ENCODE results near the gene GRIA1.
A peak's percentile ranks its signal among the peaks of the same experiment; 100 is the strongest.

The GRIA1 gene

DNA sequence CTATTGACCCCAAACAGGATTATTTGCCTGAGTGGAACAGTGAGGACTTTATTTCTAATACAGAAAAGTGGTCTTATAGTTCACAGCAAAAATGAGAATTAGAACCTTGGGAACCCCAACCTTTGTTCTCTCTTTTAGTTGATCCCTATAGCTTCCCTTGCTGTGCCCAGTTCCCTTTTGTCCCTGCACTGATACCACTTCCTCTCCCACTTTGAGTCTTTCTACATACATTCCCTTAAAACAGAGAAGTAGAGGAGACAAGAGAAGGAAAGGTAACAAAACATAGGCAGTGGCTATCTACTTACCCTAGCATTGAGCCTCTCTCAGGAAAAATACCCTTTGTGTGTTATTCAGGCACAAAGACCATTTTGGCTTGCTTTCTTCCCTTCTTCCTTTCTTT is 301.8 kb downstream of the GRIA1 start:
- Histone ChIP-seq H2AFZ (ENCODE audit: low read depth, low read length) (no peak overlapping the region), H3K4me1 (ENCODE audit: control insufficient read depth, insufficient read depth, low read depth, low read length) (no peaks in the 10 kb centered on the region), H3K79me1 (replicated peaks; ENCODE audit: low read length, poor library complexity, severe bottlenecking) (no peaks in the 10 kb centered on the region), H2BK12ac (ENCODE audit: low read length in 2 of 2) (no peak overlapping the region), H4K91ac (ENCODE audit: low read length) (no peak overlapping the region), H2BK120ac (ENCODE audit: low read depth, low read length) (no peak overlapping the region), H2AK5ac (ENCODE audit: low read length, severe bottlenecking) (no peak overlapping the region), H3K27ac (ENCODE audit: low read length, poor library complexity, severe bottlenecking) (no peak overlapping the region), H3K4ac (ENCODE audit: low read depth in 1 of 2, low read length in 2 of 2) (no peak overlapping the region), H3K4me2 (ENCODE audit: low read length, poor library complexity, severe bottlenecking) (no peak overlapping the region), H3K9me3 (ENCODE audit: control insufficient read depth, low read length) (no peaks in the 10 kb centered on the region), H3K14ac (ENCODE audit: low read length in 2 of 2) (no peak overlapping the region), H3K18ac (ENCODE audit: low read depth in 1 of 2, low read length in 2 of 2) (no peak overlapping the region), H4K8ac (ENCODE audit: low read length) (no peak overlapping the region), H2BK5ac (ENCODE audit: low read depth, low read length, poor library complexity, severe bottlenecking) (no peak overlapping the region), H3K23ac (ENCODE audit: low read length in 2 of 2) (no peak overlapping the region), H3K27me3 (ENCODE audit: control insufficient read depth in 1 of 2, insufficient read depth in 1 of 2, low read length in 2 of 2) (no peaks in the 10 kb centered on the region), H3K36me3 (ENCODE audit: control insufficient read depth in 1 of 2, insufficient read depth in 2 of 2, low read depth in 1 of 2, low read length in 2 of 2) (no peaks in the 10 kb centered on the region), H2BK15ac (ENCODE audit: low read depth, poor library complexity, severe bottlenecking) (no peak overlapping the region), H3K9ac (ENCODE audit: low read length) (no peak overlapping the region), H3K4me3 (ENCODE audit: insufficient read depth in 1 of 2, low read depth in 1 of 2, low read length in 2 of 2) (no peak overlapping the region)
- DNase-seq: no peak

DNA sequence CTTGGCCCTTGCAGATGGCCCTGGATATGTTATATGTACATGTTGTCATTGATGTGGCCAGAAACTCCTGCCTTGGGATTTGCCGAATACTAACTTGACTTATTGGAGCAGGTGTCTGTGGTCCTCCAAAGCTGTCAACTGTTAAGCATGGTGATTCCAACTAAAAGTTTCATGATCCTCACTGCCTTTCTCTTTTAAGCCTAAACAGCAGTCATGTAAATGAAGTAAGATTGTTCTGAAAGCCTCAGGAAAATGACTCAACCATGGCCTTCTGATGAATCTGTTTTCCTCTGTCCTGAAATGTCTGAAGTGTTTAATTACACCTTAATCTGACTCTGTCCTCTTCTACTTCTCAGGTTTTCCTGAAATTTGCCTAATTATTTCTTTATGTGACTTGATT is 303.2 kb downstream of the GRIA1 start:
- no peak overlapping the region for H3K9ac ChIP-seq (ENCODE audit: low read length)
- H4K91ac ChIP-seq (ENCODE audit: low read length): no peak overlapping the region
- H3K4me1 ChIP-seq (ENCODE audit: control insufficient read depth, insufficient read depth, low read depth, low read length): no peaks in the 10 kb centered on the region
- H2AK5ac ChIP-seq (ENCODE audit: low read length, severe bottlenecking): no peak overlapping the region
- no peaks in the 10 kb centered on the region for H3K79me1 ChIP-seq (replicated peaks; ENCODE audit: low read length, poor library complexity, severe bottlenecking)
- no peak overlapping the region for H3K4ac ChIP-seq (ENCODE audit: low read depth in 1 of 2, low read length in 2 of 2)
- no peak overlapping the region for H2AFZ ChIP-seq (ENCODE audit: low read depth, low read length)
- no peaks in the 10 kb centered on the region for H3K9me3 ChIP-seq (ENCODE audit: control insufficient read depth, low read length)
- H3K4me3 ChIP-seq (ENCODE audit: insufficient read depth in 1 of 2, low read depth in 1 of 2, low read length in 2 of 2): no peak overlapping the region
- WGBS: 100% methylated on average over 1 of the region's 1 CpG
- no peak overlapping the region for H2BK5ac ChIP-seq (ENCODE audit: low read depth, low read length, poor library complexity, severe bottlenecking)
- H3K27ac ChIP-seq (ENCODE audit: low read length, poor library complexity, severe bottlenecking): no peak overlapping the region
- no peak for DNase-seq
- no peaks in the 10 kb centered on the region for H3K36me3 ChIP-seq (ENCODE audit: control insufficient read depth in 1 of 2, insufficient read depth in 2 of 2, low read depth in 1 of 2, low read length in 2 of 2)
- H3K14ac ChIP-seq (ENCODE audit: low read length in 2 of 2): no peak overlapping the region
- H2BK12ac ChIP-seq (ENCODE audit: low read length in 2 of 2): no peak overlapping the region
- no peak overlapping the region for H2BK120ac ChIP-seq (ENCODE audit: low read depth, low read length)
- no peak overlapping the region for H2BK15ac ChIP-seq (ENCODE audit: low read depth, poor library complexity, severe bottlenecking)
- H4K8ac ChIP-seq (ENCODE audit: low read length): no peak overlapping the region
- no peak overlapping the region for H3K23ac ChIP-seq (ENCODE audit: low read length in 2 of 2)
- H3K27me3 ChIP-seq (ENCODE audit: control insufficient read depth in 1 of 2, insufficient read depth in 1 of 2, low read length in 2 of 2): no peaks in the 10 kb centered on the region
- H3K18ac ChIP-seq (ENCODE audit: low read depth in 1 of 2, low read length in 2 of 2): no peak overlapping the region
- no peak overlapping the region for H3K4me2 ChIP-seq (ENCODE audit: low read length, poor library complexity, severe bottlenecking)

DNA sequence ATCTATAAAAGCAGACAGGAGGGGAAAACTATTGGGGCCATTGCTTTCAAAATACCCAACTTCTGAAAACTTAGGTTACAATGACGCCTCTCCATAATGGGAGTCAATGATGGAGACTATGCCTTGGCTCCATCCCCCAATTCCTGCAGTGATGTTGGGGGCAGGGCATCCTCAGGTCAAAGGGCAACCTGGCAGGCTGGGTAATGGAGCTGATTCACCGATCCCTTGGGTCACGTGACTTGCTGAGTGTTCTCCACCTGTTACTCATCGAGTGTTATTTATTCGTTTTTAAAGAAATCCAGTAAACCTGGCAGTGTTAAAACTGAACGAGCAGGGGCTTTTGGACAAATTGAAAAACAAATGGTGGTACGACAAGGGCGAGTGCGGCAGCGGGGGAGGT is 303.9 kb downstream of the GRIA1 start:
- H2BK120ac ChIP-seq (ENCODE audit: low read depth, low read length): no peak overlapping the region
- peak overlapping the region in 1 of 2 experiments; percentile 51 for H3K23ac ChIP-seq (ENCODE audit: low read length in 2 of 2)
- H4K91ac ChIP-seq (ENCODE audit: low read length): peak overlapping the region; percentile 53
- H3K36me3 ChIP-seq (ENCODE audit: control insufficient read depth in 1 of 2, insufficient read depth in 2 of 2, low read depth in 1 of 2, low read length in 2 of 2): no peaks in the 10 kb centered on the region
- no peak overlapping the region for H3K27ac ChIP-seq (ENCODE audit: low read length, poor library complexity, severe bottlenecking)
- no peak overlapping the region for H3K18ac ChIP-seq (ENCODE audit: low read depth in 1 of 2, low read length in 2 of 2)
- no peak overlapping the region for H2BK5ac ChIP-seq (ENCODE audit: low read depth, low read length, poor library complexity, severe bottlenecking)
- H3K4me3 ChIP-seq (ENCODE audit: insufficient read depth in 1 of 2, low read depth in 1 of 2, low read length in 2 of 2): no peak overlapping the region
- no peak overlapping the region for H3K4ac ChIP-seq (ENCODE audit: low read depth in 1 of 2, low read length in 2 of 2)
- H3K4me2 ChIP-seq (ENCODE audit: low read length, poor library complexity, severe bottlenecking): no peak overlapping the region
- H3K9ac ChIP-seq (ENCODE audit: low read length): no peak overlapping the region
- H4K8ac ChIP-seq (ENCODE audit: low read length): no peak overlapping the region
- no peak overlapping the region for H2AK5ac ChIP-seq (ENCODE audit: low read length, severe bottlenecking)
- no peaks in the 10 kb centered on the region for H3K9me3 ChIP-seq (ENCODE audit: control insufficient read depth, low read length)
- WGBS: 80% methylated on average over 9 of the region's 10 CpGs
- H2AFZ ChIP-seq (ENCODE audit: low read depth, low read length): no peak overlapping the region
- no peaks in the 10 kb centered on the region for H3K4me1 ChIP-seq (ENCODE audit: control insufficient read depth, insufficient read depth, low read depth, low read length)
- DNase-seq: no peak
- H3K79me1 ChIP-seq (replicated peaks; ENCODE audit: low read length, poor library complexity, severe bottlenecking): no peaks in the 10 kb centered on the region
- no peak overlapping the region for H2BK12ac ChIP-seq (ENCODE audit: low read length in 2 of 2)
- no peak overlapping the region for H3K14ac ChIP-seq (ENCODE audit: low read length in 2 of 2)
- H3K27me3 ChIP-seq (ENCODE audit: control insufficient read depth in 1 of 2, insufficient read depth in 1 of 2, low read length in 2 of 2): no peaks in the 10 kb centered on the region
- H2BK15ac ChIP-seq (ENCODE audit: low read depth, poor library complexity, severe bottlenecking): no peak overlapping the region

DNA sequence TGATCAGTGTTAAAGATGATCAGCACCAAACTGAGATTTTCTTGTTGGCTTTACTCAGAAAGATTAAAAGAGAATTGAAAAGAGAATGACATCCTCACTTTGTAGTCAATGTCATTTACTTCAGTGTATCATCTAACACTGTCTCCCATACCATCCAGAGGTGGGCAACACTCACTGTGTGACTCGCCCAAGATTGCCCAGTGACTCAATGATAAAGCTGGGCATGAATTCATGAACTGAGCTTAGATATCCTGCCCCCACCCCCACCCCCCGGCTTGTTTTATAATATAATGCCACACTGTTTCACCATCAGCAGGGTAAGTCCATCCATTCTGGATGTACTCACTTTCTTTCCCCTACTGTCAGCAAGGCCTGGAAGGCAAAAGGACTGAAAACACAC is 306.1 kb downstream of the GRIA1 start:
- Histone ChIP-seq H2BK5ac (ENCODE audit: low read depth, low read length, poor library complexity, severe bottlenecking) (no peak overlapping the region), H3K18ac (ENCODE audit: low read depth in 1 of 2, low read length in 2 of 2) (no peak overlapping the region), H4K91ac (ENCODE audit: low read length) (no peak overlapping the region), H2BK12ac (ENCODE audit: low read length in 2 of 2) (no peak overlapping the region), H3K27ac (ENCODE audit: low read length, poor library complexity, severe bottlenecking) (no peak overlapping the region), H3K9me3 (ENCODE audit: control insufficient read depth, low read length) (no peaks in the 10 kb centered on the region), H3K36me3 (ENCODE audit: control insufficient read depth in 1 of 2, insufficient read depth in 2 of 2, low read depth in 1 of 2, low read length in 2 of 2) (no peaks in the 10 kb centered on the region), H2BK120ac (ENCODE audit: low read depth, low read length) (no peak overlapping the region), H3K14ac (ENCODE audit: low read length in 2 of 2) (peak overlapping the region in 1 of 2 experiments; percentile 62), H3K27me3 (ENCODE audit: control insufficient read depth in 1 of 2, insufficient read depth in 1 of 2, low read length in 2 of 2) (no peaks in the 10 kb centered on the region), H3K4me2 (ENCODE audit: low read length, poor library complexity, severe bottlenecking) (no peak overlapping the region), H4K8ac (ENCODE audit: low read length) (no peak overlapping the region), H3K79me1 (replicated peaks; ENCODE audit: low read length, poor library complexity, severe bottlenecking) (no peaks in the 10 kb centered on the region), H3K23ac (ENCODE audit: low read length in 2 of 2) (no peak overlapping the region), H2AFZ (ENCODE audit: low read depth, low read length) (no peak overlapping the region), H2BK15ac (ENCODE audit: low read depth, poor library complexity, severe bottlenecking) (no peak overlapping the region), H3K4me1 (ENCODE audit: control insufficient read depth, insufficient read depth, low read depth, low read length) (no peaks in the 10 kb centered on the region), H3K4me3 (ENCODE audit: insufficient read depth in 1 of 2, low read depth in 1 of 2, low read length in 2 of 2) (no peak overlapping the region), H3K9ac (ENCODE audit: low read length) (no peak overlapping the region), H3K4ac (ENCODE audit: low read depth in 1 of 2, low read length in 2 of 2) (no peak overlapping the region), H2AK5ac (ENCODE audit: low read length, severe bottlenecking) (no peak overlapping the region)
- no peak for DNase-seq
- WGBS: 94% methylated on average over 2 of the region's 2 CpGs
